Measurements from ENCODE around the gene ANKS1A. TPM values are rescaled to one million over a fixed set of nuclear protein-coding genes. Genes with fewer than 3 reads are reported as not detected.

ANKS1A gene
- polyA plus RNA-seq, 3 donors, result 36.4 to 53.5 (median 45.4) TPM

DNA sequence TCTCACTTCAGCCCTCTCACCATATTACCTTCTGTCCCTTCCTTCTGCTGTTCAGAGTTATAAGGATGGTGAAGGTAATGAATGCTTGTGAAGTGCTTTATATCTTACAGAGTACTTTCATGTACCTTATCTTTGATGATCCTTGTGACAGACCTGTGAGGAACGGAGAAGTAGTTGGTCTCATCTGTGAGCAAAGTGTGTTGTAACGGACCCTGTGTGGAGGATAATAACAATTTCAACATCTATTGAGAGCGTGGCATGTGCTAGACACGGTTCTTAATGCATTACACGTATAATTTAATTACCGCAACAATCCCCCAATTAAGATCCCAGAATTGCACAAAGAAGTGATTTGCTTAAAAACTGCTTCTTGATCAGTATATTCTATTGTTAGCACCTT lies 124.6 kb downstream of the ANKS1A start:
- no peak for DNase-seq (ENCODE audit: extremely low read depth in 1 of 11, low read depth in 9 of 11, low spot score in 4 of 11)

- no peak for DNase-seq (ENCODE audit: extremely low read depth in 1 of 11, low read depth in 9 of 11, low spot score in 4 of 11)
Measured at GRCh38 chr6:35014341-35014740, 125.3 kb downstream of the ANKS1A start.

- no peak for DNase-seq (ENCODE audit: extremely low read depth in 1 of 11, low read depth in 9 of 11, low spot score in 4 of 11)
Measured at GRCh38 chr6:35014786-35015185, 125.7 kb downstream of the ANKS1A start.

- no peak for DNase-seq (ENCODE audit: extremely low read depth in 1 of 11, low read depth in 9 of 11, low spot score in 4 of 11)
Measured at GRCh38 chr6:35015476-35015875, 126.4 kb downstream of the ANKS1A start.

DNA sequence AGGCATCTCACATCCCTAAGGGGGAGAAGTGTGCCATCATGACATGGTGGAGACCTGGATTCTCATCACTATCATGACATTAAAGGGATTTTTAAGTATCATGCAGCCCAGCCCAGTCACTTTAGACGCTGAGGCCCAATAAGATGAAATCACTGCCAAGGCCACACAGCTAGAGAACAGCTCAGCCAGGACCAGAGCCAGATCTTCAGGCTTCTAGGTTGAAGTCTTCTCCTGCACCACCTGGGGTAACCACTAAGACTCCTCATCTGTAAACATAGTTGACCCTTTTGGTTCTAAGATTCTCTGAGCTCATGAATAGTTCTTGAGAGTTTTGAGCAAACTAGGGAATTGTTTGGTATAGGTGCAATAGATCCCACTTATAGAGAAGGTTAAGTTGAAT lies 126.9 kb downstream of the ANKS1A start:
- no peak for DNase-seq (ENCODE audit: extremely low read depth in 1 of 11, low read depth in 9 of 11, low spot score in 4 of 11)

DNA sequence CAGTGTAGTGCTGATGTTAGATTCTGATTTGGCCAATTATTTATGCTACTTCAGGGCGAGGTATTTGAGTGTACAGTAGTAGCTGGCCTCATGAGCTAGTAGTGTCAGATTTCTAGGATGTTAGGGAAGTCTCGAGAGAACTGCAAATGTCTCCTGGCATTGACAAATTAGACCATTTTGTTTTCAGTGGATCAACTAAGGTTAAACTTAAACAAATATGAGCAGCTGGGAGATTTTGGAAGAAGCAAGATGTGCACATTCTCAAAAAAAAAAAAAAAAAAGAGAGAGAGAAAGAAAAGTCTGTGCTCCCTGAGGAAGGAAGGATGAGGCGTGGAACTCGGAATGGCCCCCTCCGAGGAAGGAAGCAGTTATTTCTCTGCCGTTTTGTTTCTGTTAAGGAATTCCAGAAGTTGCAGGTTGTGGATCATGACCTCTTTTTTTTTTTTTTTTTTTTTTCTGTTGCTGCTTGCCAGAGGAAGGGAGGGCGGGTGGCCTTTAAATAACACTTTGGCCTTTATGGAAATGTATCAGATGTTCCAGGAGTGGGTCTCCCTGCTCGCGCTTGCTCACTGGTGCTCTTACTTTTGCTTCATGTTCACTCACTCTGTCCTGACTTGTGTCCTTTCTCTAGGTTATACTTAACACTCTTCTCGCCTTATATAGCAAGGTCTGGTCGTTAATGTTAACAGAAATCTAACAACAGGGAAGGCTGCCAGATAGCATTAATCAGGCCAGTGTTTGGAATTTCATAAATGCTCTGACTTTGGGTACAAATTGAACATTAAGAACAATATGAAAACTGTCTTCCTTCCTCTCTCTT lies 127.7 kb downstream of the ANKS1A start:
- peak; percentile 51 to 82 (median 68) for DNase-seq (ENCODE audit: extremely low read depth in 1 of 11, low read depth in 9 of 11, low spot score in 4 of 11)

DNA sequence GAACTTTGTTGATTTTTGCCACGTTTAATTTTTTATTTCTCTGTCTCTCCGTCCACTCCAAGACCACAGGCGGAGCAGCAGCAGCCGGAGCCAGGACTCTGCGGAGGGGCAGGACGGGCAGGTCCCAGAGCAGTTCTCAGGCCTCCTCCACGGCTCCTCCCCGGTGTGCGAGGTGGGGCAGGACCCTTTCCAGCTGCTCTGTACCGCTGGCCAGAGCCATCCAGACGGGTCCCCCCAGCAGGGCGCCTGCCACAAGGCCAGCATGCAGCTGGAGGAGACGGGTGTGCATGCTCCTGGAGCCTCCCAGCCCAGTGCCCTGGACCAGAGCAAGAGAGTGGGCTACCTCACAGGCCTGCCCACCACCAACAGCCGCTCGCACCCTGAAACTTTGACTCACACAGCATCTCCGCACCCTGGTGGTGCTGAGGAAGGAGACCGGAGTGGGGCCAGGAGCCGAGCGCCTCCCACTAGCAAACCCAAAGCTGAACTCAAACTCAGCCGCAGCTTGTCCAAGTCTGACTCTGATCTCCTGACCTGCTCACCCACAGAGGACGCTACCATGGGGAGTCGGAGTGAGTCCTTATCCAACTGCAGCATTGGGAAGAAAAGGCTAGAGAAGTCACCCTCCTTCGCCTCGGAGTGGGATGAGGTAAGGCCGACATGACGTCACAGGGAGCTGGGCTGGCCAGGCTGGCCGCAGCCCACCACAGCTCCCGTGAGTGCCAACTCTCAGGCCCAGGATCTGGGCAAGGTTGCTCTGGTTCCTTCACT lies 128.5 kb downstream of the ANKS1A start:
- peak in 1 of 11 donors; percentile 11 for DNase-seq (ENCODE audit: extremely low read depth in 1 of 11, low read depth in 9 of 11, low spot score in 4 of 11)

GRCh38 chr6:35018182-35018519 lies 129.1 kb downstream of the ANKS1A start:
- no peak for DNase-seq (ENCODE audit: extremely low read depth in 1 of 11, low read depth in 9 of 11, low spot score in 4 of 11)

GRCh38 chr6:35018746-35019145 lies 129.7 kb downstream of the ANKS1A start:
- no peak for DNase-seq (ENCODE audit: extremely low read depth in 1 of 11, low read depth in 9 of 11, low spot score in 4 of 11)

GRCh38 chr6:35019171-35019570 lies 130.1 kb downstream of the ANKS1A start:
- no peak for DNase-seq (ENCODE audit: extremely low read depth in 1 of 11, low read depth in 9 of 11, low spot score in 4 of 11)

GRCh38 chr6:35019831-35020230 lies 130.8 kb downstream of the ANKS1A start:
- no peak for DNase-seq (ENCODE audit: extremely low read depth in 1 of 11, low read depth in 9 of 11, low spot score in 4 of 11)

GRCh38 chr6:35021004-35021403 lies 131.9 kb downstream of the ANKS1A start:
- DNase-seq (ENCODE audit: extremely low read depth in 1 of 11, low read depth in 9 of 11, low spot score in 4 of 11), result no peak

DNA sequence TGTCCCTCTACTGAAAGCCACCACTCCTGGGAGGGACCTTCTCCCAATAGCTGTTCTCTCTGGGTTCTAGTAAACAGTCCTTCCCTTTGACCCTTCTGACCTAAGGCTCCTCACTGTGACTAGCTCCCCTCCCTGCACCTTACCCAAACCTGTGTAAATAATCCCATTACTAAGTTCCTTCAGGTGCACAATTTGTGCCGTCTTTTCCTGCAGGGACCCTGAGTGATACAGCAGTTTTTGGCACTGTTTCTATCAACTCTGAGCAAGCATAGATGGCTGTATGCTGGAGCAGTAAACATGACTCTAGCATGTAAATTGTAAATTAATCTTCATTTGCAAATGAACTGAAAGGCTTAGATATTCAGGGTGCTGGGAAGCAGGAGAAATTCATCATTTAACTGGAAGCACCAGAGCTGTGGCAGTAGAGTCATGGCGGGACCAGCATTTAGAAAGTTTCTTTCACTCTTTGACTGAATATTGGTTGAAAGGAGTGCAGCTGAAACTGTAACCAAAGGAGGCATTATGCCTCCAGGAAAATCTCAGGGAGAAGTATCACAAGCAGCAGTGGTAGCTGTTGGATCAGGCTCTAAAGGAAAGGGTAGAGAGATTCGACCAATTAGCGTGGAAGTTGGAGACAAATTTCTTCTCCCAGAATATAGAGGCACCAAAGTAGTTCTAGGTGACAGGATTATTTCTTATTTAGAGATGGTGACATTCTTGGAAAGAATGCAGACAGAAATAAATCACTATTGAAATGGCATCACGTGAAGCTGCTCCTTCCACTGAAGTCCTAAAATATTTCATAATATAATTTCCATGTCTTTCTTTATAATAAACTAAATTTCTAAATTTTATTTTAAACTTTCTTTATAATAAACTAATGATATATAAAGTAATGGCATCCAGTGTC lies 134.3 kb downstream of the ANKS1A start:
- DNase-seq (ENCODE audit: extremely low read depth in 1 of 11, low read depth in 9 of 11, low spot score in 4 of 11), result no peak

DNA sequence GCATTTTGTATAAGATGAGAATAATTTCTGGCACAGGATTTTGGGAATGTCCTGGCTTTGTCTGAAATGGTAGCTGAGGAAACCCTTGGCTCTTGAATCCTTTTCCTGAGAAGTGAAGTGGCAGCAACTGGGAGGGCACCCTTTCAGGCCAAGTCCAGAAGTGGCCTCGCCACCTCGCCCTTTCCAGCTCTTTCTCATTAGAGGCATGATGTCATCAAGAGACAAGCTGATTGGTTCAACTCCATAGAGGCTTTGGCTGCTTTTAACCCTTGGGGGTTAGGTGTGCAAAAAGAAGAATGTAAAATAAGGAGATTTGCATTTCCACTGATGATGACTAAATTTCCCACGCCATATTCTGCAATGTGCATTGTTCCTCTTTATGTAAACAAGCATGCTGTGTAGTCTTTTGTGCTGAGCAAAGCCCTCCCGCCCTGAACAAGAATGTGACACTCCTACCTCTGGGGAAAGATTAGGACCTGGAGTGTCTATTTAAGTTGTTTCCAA lies 135.5 kb downstream of the ANKS1A start:
- no peak for DNase-seq (ENCODE audit: extremely low read depth in 1 of 11, low read depth in 9 of 11, low spot score in 4 of 11)

- DNase-seq (ENCODE audit: extremely low read depth in 1 of 11, low read depth in 9 of 11, low spot score in 4 of 11), result no peak
Measured at GRCh38 chr6:35025232-35026188, 136.5 kb downstream of the ANKS1A start.

DNA sequence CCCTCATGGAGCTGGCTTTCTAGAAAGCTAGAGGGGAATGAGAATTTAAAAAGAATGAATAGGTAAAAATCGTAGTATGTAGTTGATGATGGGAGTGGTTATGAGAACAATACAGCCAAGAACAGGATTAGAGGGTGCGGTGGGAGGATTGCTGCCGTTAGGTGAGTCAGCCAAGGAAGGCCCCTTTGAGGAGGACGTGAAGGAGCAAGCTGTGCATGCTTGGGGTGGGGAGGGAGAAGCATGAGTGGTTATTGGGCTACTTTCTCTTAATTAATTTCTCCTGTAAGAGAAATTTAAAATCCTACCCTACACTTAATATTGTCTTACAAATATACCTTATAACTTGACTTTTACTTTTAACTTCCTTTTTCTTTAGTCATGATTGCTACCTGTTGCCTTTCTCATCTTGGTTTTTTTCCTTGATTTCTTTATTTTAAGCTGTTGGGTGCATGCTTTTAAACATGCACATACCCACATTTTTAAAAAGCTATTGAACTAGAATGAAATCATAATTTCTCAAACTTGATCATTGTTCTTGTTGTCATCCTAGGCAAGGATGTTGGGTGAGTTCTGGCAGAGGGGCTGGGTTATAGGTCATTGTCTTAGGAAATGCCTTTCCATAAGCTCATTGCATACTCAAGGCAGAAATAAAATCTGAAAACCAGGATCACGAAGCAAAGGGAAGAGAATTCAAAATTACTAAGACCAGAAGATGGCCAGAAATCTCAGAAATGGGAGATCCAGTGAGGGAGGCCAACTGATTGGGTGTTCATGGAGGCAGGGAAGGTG lies 137.6 kb downstream of the ANKS1A start:
- DNase-seq (ENCODE audit: extremely low read depth in 1 of 11, low read depth in 9 of 11, low spot score in 4 of 11), result no peak

- no peak for DNase-seq (ENCODE audit: extremely low read depth in 1 of 11, low read depth in 9 of 11, low spot score in 4 of 11)
Measured at GRCh38 chr6:35027807-35028206, 138.8 kb downstream of the ANKS1A start.
